Measurements from ENCODE around the gene CCDC15.

DNA sequence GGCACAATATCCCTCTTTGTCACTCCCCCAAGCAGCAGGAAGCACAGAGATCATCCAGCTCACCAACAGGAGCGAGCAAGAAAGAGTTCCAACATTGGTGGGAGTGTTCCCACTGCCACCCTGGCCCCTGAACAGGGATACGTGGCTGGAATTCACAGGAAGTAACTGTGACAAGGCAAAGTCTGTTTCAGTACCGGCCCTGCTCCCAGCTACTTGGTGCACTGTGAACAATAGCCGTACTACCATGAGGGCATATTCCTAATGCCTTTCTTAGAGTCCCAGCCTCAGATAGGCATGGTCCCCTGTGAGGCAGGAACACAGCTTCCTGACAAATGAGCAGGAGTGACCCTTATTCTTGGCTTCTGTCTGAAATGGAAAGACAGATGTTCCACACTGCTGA lies 107.3 kb downstream of the CCDC15 start:
- TF ChIP-seq POLR2A (IDR thresholded peaks at IDR 0.05; ENCODE audit: low read depth, low read length) = no peak
- no peak for TF ChIP-seq RCOR1 (IDR thresholded peaks at IDR 0.05; ENCODE audit: insufficient replicate concordance, low read length)
- TF ChIP-seq CTCF (conservative IDR thresholded peaks at IDR 0.05; ENCODE audit: low read depth, low read length) = no peak
- no peak for TF ChIP-seq RAD21 (IDR thresholded peaks at IDR 0.05; ENCODE audit: low read length)
- TF ChIP-seq FOS (IDR thresholded peaks at IDR 0.05; ENCODE audit: low read depth, low read length) = no peak
- no peak for TF ChIP-seq BHLHE40 (IDR thresholded peaks at IDR 0.05; ENCODE audit: low read depth, low read length)
- TF ChIP-seq RFX5 (IDR thresholded peaks at IDR 0.05; ENCODE audit: low read depth, low read length) = no peak
- no peak for TF ChIP-seq MAZ (IDR thresholded peaks at IDR 0.05; ENCODE audit: borderline replicate concordance, low read depth, low read length)
- no peak for TF ChIP-seq ELK1 (IDR thresholded peaks at IDR 0.05; ENCODE audit: borderline replicate concordance, low read depth, low read length)
- TF ChIP-seq USF2 (IDR thresholded peaks at IDR 0.05; ENCODE audit: low read depth, low read length) = no peak
- TF ChIP-seq CHD1 (IDR thresholded peaks at IDR 0.05; ENCODE audit: low read depth, low read length) = no peak
- TF ChIP-seq MAFK (IDR thresholded peaks at IDR 0.05; ENCODE audit: low read depth, low read length) = no peak

Data from IMR-90 (cell line).